GM21515 (cell line): ENCODE data around the gene ARFGAP3.

Experiments used
- ATAC-seq: cut with Tn5 transposase; IDR thresholded peaks from one replicate; pipeline ENCODE4 v1.9.1; 2021; ENCODE audit not compliant: unreplicated experiment

Gene ARFGAP3

GRCh38 chr22:42825796-42826195 lies 31.3 kb downstream of the ARFGAP3 start:
- no peak for ATAC-seq

- ATAC-seq, result no peak
Observed at GRCh38 chr22:42821386-42821785, 35.7 kb downstream of the ARFGAP3 start.

- ATAC-seq, result no peak
Observed at GRCh38 chr22:42820045-42820763, 36.9 kb downstream of the ARFGAP3 start.

GRCh38 chr22:42819412-42820044 lies 37.5 kb downstream of the ARFGAP3 start:
- ATAC-seq, result no peak

- ATAC-seq, result no peak
Observed at GRCh38 chr22:42817556-42817955, 39.5 kb downstream of the ARFGAP3 start.

- ATAC-seq, result no peak
Observed at GRCh38 chr22:42816336-42816735, 40.7 kb downstream of the ARFGAP3 start.

- ATAC-seq, result no peak
Observed at GRCh38 chr22:42814616-42815015, 42.5 kb downstream of the ARFGAP3 start.

- ATAC-seq, result no peak
Observed at GRCh38 chr22:42814215-42814614, 42.9 kb downstream of the ARFGAP3 start.

GRCh38 chr22:42813501-42813900 lies 43.6 kb downstream of the ARFGAP3 start:
- ATAC-seq, result no peak

GRCh38 chr22:42811459-42811858 lies 45.6 kb downstream of the ARFGAP3 start:
- no peak for ATAC-seq

- ATAC-seq, result no peak
Observed at GRCh38 chr22:42808521-42808920, 48.6 kb downstream of the ARFGAP3 start.

GRCh38 chr22:42807185-42807584 lies 49.9 kb downstream of the ARFGAP3 start:
- ATAC-seq, result no peak

- no peak for ATAC-seq
Observed at GRCh38 chr22:42805998-42806830, 50.9 kb downstream of the ARFGAP3 start.

GRCh38 chr22:42805016-42805997 lies 51.8 kb downstream of the ARFGAP3 start:
- ATAC-seq, result no peak

GRCh38 chr22:42803389-42803788 lies 53.7 kb downstream of the ARFGAP3 start:
- no peak for ATAC-seq

GRCh38 chr22:42801252-42802080 lies 55.6 kb downstream of the ARFGAP3 start:
- ATAC-seq, result no peak

- ATAC-seq, result no peak
Observed at GRCh38 chr22:42800451-42801251, 56.4 kb downstream of the ARFGAP3 start.

- ATAC-seq, result no peak
Observed at GRCh38 chr22:42799461-42800405, 57.3 kb downstream of the ARFGAP3 start.
